ENCODE results near the gene AUTS2. TPM values are rescaled to one million over a fixed set of nuclear protein-coding genes. Genes with fewer than 3 reads are reported as not detected.

The AUTS2 gene
- total RNA-seq, 1 experiment from 2014 or later, result 30.1 TPM

DNA sequence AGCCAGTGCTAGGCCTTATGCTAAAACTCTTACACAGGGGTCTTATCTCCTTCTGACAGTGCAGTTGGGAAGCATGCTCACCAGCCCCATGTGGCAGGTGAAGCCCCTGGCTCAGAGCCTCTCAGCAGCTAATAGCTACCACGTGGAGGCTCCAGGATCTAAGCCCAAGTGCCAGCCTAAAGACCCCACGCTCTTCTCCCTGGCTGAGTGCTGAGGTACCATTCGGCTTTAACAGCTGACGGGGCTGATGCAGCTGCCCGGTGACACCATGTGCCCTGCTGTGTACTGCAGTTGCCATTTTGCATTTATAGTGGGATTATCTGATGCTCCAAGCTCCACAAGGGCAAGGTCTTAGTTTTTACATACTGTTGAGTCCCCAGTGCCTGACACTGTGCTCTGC, 1017.9 kb downstream of the AUTS2 start:
- Histone ChIP-seq H3K36me3 (no peaks in the 10 kb centered on the region), H3K27ac (no peak overlapping the region), H3K9me3 (replicated peaks) (no peaks in the 10 kb centered on the region), H3K4me3 (no peak overlapping the region), H3K4me1 (no peaks in the 10 kb centered on the region), H3K27me3 (no peaks in the 10 kb centered on the region)
- DNase-seq, result no peak

DNA sequence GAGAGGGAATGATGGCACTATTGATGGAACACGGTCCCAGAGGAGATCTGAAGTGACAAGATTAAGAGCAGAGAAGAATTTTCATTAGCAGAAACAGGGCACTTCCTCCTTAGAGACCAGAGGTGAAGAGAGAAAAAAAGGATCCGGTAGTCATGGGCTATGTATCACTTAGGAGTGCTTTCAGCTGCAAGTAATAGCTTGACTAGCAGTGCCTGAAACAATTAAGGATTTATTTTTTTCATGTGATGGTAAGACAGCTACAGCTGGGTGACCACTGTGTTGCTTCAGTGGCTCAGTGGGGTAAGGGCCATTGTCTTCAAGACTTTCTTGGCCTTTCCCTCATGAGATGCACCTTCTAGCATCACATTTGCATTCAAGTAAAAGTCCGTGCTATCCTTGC, 1018.5 kb downstream of the AUTS2 start:
- H3K36me3 ChIP-seq, result no peaks in the 10 kb centered on the region
- H3K27ac ChIP-seq, result no peak overlapping the region
- DNase-seq, result no peak
- H3K4me3 ChIP-seq, result no peak overlapping the region
- no peaks in the 10 kb centered on the region for H3K4me1 ChIP-seq
- H3K27me3 ChIP-seq, result no peaks in the 10 kb centered on the region
- no peaks in the 10 kb centered on the region for H3K9me3 ChIP-seq (replicated peaks)

DNA sequence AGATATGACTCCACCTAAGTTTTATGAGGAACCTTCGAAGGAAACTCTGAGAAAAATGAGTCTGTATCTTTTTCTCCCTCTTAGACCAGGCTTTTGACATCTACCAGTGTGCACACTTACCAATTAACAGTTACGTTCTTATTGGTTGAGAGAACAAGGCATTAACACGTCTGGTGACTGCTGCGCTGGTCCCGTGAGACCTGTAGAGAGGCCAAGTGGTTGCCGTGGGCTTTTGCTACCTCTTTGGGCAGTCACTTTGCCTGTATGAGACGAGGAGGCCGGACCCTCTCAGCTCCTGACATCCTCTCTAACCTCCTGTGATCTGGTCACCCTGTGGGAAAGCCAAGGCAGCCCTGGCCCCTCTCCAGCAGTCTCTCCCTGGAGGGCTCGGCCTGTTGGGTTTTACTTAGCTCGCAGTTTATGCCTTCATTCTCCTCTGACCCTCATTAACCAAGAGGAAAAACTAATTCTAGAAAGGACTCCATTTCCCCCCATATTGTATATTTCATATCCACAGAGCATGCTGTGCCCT, 1019.8 kb downstream of the AUTS2 start:
- Histone ChIP-seq H3K27ac (no peak overlapping the region), H3K36me3 (no peaks in the 10 kb centered on the region), H3K27me3 (no peaks in the 10 kb centered on the region), H3K4me1 (no peaks in the 10 kb centered on the region), H3K4me3 (no peak overlapping the region), H3K9me3 (replicated peaks) (no peaks in the 10 kb centered on the region)
- no peak for DNase-seq

- no peaks in the 10 kb centered on the region for H3K36me3 ChIP-seq
- no peaks in the 10 kb centered on the region for H3K9me3 ChIP-seq (replicated peaks)
- H3K4me1 ChIP-seq, result no peaks in the 10 kb centered on the region
- H3K4me3 ChIP-seq, result no peak overlapping the region
- H3K27ac ChIP-seq, result no peak overlapping the region
- H3K27me3 ChIP-seq, result no peaks in the 10 kb centered on the region
- no peak for DNase-seq
Measured at GRCh38 chr7:70619130-70619529, 1020.9 kb downstream of the AUTS2 start.

DNA sequence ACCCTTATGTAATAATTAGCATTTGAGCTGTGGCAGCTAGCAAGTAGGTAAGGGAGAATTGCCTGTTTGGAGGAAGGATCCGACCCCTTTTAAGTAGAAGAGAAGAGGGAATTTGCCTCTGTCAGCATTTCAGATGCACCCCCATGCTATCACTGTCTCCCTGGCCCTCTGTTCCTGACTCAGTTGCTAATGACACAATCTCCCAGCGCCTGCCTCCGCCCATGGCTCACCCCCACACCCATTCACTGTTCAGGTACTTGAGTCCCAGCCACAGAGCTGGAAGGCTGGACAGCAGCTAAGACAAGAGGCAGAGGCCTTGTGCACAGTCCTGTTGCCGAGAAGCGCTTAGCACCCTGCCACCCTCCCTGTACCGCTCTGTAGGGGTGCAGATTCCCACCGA, 1021.4 kb downstream of the AUTS2 start:
- H3K9me3 ChIP-seq (replicated peaks), result no peaks in the 10 kb centered on the region
- no peaks in the 10 kb centered on the region for H3K36me3 ChIP-seq
- no peak overlapping the region for H3K4me3 ChIP-seq
- no peaks in the 10 kb centered on the region for H3K27me3 ChIP-seq
- H3K4me1 ChIP-seq, result no peaks in the 10 kb centered on the region
- no peak for DNase-seq
- H3K27ac ChIP-seq, result no peak overlapping the region

DNA sequence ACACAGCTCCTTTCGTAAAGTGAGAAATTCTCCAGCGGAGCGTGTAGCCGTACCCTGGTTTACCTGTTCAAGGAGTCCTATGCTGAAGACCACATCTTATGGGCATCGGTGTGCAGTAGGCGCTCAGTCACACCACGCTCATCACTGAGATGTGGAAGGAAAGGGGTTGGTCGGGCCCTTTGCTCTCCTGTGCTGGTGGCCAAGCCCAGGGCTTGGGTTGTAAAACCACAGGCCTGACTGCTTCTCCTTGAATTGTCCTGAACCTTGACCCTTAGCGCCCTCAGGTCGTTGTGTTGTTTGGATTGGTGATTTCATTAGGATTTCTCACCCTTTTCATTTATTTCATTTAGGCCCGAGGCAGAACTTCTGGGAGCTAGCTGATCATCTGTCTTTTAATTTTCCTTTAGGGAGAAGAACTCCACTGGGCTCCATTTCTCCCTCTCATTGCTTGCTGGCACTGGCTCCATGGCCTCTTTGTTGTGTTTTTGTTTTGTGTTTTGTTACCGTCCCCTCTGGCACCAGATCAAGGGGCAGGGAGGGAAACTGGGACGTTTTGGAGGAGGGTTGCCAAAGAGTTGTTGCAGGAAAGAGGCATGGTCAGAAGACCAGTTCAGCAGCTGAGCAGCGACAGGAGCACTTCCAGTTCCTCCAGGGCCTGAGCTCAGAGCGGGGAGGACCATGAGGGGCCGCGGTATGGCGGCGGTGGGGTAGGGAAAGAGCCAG, 1022.2 kb downstream of the AUTS2 start:
- Histone ChIP-seq H3K4me1 (no peaks in the 10 kb centered on the region), H3K36me3 (no peaks in the 10 kb centered on the region), H3K9me3 (replicated peaks) (no peaks in the 10 kb centered on the region), H3K27me3 (no peaks in the 10 kb centered on the region), H3K4me3 (no peak overlapping the region), H3K27ac (no peak overlapping the region)
- no peak for DNase-seq

DNA sequence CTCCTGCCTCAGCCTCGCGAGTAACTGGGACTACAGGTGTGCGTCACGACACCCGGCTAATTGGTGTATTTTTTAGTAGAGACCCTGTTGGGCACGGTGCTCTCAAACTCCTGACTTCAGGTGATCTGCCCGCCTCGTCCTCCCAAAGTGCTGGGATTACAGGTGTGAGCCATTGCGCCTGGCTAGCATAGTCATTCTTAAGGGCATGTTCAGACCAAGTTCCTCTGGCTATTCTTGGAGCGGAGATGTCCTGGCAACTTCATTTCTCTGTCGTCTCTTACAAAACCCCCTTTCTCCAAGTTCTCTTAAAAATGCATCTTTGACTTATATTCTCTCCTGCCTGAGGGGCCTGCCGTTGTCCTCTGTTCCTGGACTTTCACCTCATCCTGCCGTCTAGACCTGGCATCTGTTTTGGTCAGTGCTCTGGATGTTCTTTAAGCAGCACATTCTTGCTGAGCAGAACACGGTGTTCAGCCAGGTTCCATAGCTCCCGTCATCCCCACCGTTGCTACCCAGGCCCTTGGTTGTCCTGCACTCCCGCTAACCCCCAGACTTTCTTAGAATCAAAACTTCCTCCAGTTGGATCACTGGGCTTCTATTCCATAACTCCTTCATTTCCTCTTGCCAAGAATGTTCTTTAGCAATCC, 1023.8 kb downstream of the AUTS2 start:
- Histone ChIP-seq H3K36me3 (no peaks in the 10 kb centered on the region), H3K27ac (no peak overlapping the region), H3K4me3 (no peak overlapping the region), H3K4me1 (no peaks in the 10 kb centered on the region), H3K9me3 (replicated peaks) (no peaks in the 10 kb centered on the region), H3K27me3 (no peaks in the 10 kb centered on the region)
- DNase-seq, result no peak

DNA sequence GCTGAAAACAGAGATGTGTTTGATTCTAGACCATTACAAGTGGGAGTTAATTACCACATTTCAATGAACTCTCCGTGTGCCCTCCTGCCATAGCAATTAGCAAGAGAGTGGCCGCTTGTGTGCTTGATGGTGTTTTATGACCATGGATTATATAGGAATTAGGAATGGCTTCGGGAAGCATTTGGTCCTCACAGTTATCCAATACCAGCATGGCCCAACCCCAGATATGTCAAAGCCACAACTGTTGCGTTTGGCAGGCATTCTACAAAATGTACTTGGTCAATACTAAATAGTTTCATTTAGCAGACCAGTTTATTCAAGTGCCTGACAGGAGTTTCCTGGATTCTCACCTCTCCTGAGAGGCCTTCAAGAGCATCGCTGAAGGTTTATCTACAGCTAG, 1024.7 kb downstream of the AUTS2 start:
- H3K4me1 ChIP-seq, result no peaks in the 10 kb centered on the region
- no peaks in the 10 kb centered on the region for H3K9me3 ChIP-seq (replicated peaks)
- H3K27ac ChIP-seq, result no peak overlapping the region
- H3K27me3 ChIP-seq, result no peaks in the 10 kb centered on the region
- no peak overlapping the region for H3K4me3 ChIP-seq
- no peak for DNase-seq
- no peaks in the 10 kb centered on the region for H3K36me3 ChIP-seq

DNA sequence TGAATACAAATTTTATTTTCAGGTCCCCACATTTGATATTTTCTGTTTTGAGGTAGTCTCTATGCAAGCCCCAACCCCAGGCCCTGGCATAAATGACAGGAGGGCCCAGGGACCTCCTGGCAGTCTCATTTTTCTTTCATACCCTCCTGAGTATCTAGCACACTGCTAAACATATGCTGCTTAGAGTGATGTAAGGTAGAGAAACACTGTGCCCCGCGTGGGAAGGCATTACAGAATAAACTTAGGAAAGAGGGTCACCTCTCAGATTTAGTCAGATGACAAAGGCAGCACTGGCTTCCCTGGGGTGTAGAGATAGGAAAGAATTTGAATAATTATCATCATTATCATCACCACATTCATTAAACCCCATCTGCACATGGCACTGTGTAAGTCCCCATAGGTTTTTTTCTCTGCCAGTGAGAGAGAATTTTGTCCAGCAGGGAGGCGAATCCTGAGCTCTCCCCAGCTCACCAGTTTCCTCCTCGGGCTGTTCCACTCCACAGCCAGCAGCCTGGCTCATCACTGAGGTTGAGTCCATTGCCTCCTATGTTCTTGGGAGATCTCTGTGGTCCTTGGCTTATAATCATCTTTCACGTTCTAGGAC, 1026.3 kb downstream of the AUTS2 start:
- no peaks in the 10 kb centered on the region for H3K9me3 ChIP-seq (replicated peaks)

GRCh38 chr7:70627461-70627860, 1029.2 kb downstream of the AUTS2 start:
- no peak for DNase-seq
- Histone ChIP-seq H3K9me3 (replicated peaks) (no peaks in the 10 kb centered on the region), H3K27me3 (no peaks in the 10 kb centered on the region), H3K4me1 (no peaks in the 10 kb centered on the region), H3K27ac (no peak overlapping the region), H3K36me3 (no peaks in the 10 kb centered on the region), H3K4me3 (no peak overlapping the region)

More for the DNA sequence above, 1026.3 kb downstream of the AUTS2 start:
- Histone ChIP-seq H3K36me3 (no peaks in the 10 kb centered on the region), H3K27ac (no peak overlapping the region), H3K4me3 (no peak overlapping the region), H3K4me1 (no peaks in the 10 kb centered on the region), H3K27me3 (no peaks in the 10 kb centered on the region)
- no peak for DNase-seq

GRCh38 chr7:70630440-70630817, 1032.2 kb downstream of the AUTS2 start:
- Histone ChIP-seq H3K4me3 (no peak overlapping the region), H3K27ac (no peak overlapping the region)

DNA sequence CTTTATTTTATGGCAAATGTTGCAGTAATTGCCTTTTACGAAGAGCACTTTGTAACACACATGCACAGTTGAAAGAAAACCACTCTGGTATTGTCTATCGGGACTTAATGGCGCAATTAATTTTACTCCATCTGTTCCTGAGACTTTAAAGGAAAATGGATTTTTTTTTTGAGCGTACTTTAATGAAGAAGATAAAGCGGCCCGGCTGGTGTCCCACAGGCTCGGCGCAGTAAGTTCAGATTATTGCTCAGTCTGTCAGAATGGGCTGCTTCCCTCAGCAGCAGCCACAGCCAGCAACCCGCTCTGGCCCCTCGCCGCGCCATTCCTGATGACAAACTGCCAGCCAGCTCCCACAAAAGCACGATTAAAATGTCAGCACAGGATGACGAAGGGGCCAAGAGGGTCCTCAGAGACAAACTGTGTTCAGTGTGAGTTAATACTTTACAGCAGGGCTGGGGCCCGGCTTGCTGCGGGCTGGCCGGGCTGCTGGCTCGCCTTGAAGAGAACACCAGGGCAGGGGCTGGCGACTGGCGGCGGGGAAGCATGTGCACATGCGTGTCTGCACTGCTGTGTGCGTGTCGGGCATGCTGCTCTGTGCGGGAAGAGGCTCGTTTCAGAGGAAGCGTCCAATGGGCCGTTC, 1032.7 kb downstream of the AUTS2 start:
- Histone ChIP-seq H3K36me3 (no peaks in the 10 kb centered on the region), H3K27ac (no peak overlapping the region), H3K9me3 (replicated peaks) (no peaks in the 10 kb centered on the region), H3K27me3 (no peaks in the 10 kb centered on the region), H3K4me3 (no peak overlapping the region), H3K4me1 (no peaks in the 10 kb centered on the region)
- no peak for DNase-seq

More at GRCh38 chr7:70630440-70630817, 1032.2 kb downstream of the AUTS2 start:
- Histone ChIP-seq H3K9me3 (replicated peaks) (no peaks in the 10 kb centered on the region), H3K27me3 (no peaks in the 10 kb centered on the region), H3K36me3 (no peaks in the 10 kb centered on the region), H3K4me1 (no peaks in the 10 kb centered on the region)
- no peak for DNase-seq

DNA sequence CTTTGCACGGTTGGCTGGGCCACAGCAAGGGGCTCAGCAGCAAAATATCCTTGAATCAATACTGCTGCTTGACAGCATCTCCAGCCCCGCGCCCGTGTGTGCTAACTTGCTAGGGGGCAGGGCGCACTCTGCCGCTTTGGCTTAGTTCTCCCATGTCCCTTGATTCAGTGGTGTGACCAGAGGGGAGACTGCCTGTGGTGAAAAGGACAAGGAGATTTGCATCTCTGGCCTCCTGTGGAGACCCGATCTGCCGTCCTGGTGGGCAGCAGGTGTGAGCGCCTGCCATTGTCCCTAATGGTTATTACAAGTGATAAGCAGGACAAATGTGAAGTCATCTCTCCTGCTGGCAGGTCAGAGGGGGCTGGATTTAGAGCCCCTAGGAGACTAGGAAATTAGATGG, 1033.4 kb downstream of the AUTS2 start:
- Histone ChIP-seq H3K27me3 (no peaks in the 10 kb centered on the region), H3K27ac (no peak overlapping the region), H3K4me1 (no peaks in the 10 kb centered on the region), H3K9me3 (replicated peaks) (no peaks in the 10 kb centered on the region), H3K36me3 (no peaks in the 10 kb centered on the region), H3K4me3 (no peak overlapping the region)
- no peak for DNase-seq

DNA sequence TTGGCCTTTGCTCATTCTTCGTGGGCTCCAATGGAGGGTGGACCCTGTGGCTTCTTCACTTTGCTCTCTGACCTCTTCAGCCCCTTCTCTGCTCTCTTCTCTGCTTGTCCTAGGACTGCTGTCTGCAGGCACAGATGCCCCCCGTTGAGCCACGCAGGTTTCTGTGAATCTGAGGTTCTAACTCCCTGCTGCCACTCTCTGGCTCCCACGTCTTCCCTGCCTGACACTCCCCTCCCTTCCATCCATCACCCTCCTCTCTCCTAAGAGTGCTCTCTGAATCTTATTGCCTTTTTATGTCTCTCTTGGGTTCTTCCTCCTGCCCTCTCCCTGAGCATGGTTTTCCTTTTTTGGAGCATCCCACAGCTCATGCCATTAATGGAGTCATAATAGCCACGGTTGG, 1034.1 kb downstream of the AUTS2 start:
- Histone ChIP-seq H3K27me3 (no peaks in the 10 kb centered on the region), H3K4me3 (no peak overlapping the region), H3K4me1 (no peaks in the 10 kb centered on the region), H3K36me3 (no peaks in the 10 kb centered on the region), H3K9me3 (replicated peaks) (no peaks in the 10 kb centered on the region), H3K27ac (no peak overlapping the region)
- no peak for DNase-seq

DNA sequence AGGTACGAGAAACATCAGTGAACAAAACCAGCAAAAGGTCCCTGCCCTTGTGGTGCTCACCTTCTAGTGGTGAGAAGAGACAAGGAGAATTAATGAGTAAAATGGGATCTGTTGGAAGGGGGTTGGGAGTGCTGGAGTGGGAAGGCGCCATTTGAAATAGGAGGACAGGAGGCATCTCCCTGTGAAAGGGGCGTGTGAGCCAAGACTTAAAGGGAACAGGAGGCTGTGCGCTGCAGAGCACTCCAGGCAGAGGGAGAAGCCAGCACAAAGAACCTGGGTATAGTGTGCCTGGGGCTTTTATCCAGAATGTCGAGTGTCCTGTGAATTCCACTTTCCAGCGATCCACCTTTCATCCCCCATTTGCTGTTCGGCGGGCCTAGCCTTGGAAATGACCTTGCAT, 1035.8 kb downstream of the AUTS2 start:
- no peaks in the 10 kb centered on the region for H3K9me3 ChIP-seq (replicated peaks)
- H3K4me3 ChIP-seq, result no peak overlapping the region
- DNase-seq, result no peak
- no peaks in the 10 kb centered on the region for H3K4me1 ChIP-seq
- no peaks in the 10 kb centered on the region for H3K27me3 ChIP-seq
- H3K36me3 ChIP-seq, result no peaks in the 10 kb centered on the region
- H3K27ac ChIP-seq, result no peak overlapping the region

Data from SJCRH30 (cell line).